K562 (cell line): ENCODE data around the gene S100A1. TPM values are rescaled to one million over a fixed set of nuclear protein-coding genes. Genes with fewer than 3 reads are reported as not detected.
A peak's percentile ranks its signal among the peaks of the same experiment; 100 is the strongest.

Experiments used
- BHLHE40 ChIP-seq: IDR thresholded peaks from 2 replicates; pipeline ENCODE4 v1.6.1; 2011; ENCODE audit warnings: low read length, improper control_type of control experiment
- EP400 ChIP-seq: fragments of 450-650 bp; IDR thresholded peaks from 2 replicates; pipeline ENCODE4 v1.6.1; 2017; ENCODE audit warnings: antibody characterized with exemption, mild to moderate bottlenecking, moderate library complexity
- KAT8 ChIP-seq: fragments of 450-650 bp; IDR thresholded peaks from 2 replicates; pipeline ENCODE4 v1.6.1; 2016; ENCODE audit warnings: low read depth, mild to moderate bottlenecking
- L3MBTL2 ChIP-seq: fragments of 450-650 bp; IDR thresholded peaks from 2 replicates; pipeline ENCODE4 v1.6.1; 2016; ENCODE audit warnings: mild to moderate bottlenecking, moderate library complexity
- NCOA4 ChIP-seq: fragments of 450-650 bp; IDR thresholded peaks from 2 replicates; pipeline ENCODE4 v1.6.1; 2018; ENCODE audit warnings: mild to moderate bottlenecking; ENCODE audit not compliant: partially characterized antibody
- NR2C1 ChIP-seq, 2 experiments: fragments of 450-650 bp; IDR thresholded peaks; 2 replicates each; pipeline ENCODE4 v1.6.1; 2017; ENCODE audit warnings: mild to moderate bottlenecking in 2 of 2, antibody characterized with exemption in 1 of 2, inconsistent platforms in 1 of 2, missing compliant biosample characterization in 1 of 2, missing genetic modification characterization in 1 of 2
- PYGO2 ChIP-seq: fragments of 450-650 bp; IDR thresholded peaks from 2 replicates; pipeline ENCODE4 v1.6.1; 2016; ENCODE audit warnings: mild to moderate bottlenecking, missing genetic modification characterization, moderate library complexity, missing compliant biosample characterization
- RBFOX2 ChIP-seq: fragments of 200-400 bp; formaldehyde crosslinking; IDR thresholded peaks from 2 replicates; pipeline ENCODE4 v1.6.1; 2017; ENCODE audit warnings: low read depth, mild to moderate bottlenecking, low read length, moderate library complexity
- SNIP1 ChIP-seq: fragments of 450-650 bp; IDR thresholded peaks from 2 replicates; pipeline ENCODE4 v1.7.1; 2017; ENCODE audit warnings: low read depth, mild to moderate bottlenecking
- XRCC3 ChIP-seq: fragments of 450-650 bp; IDR thresholded peaks from 2 replicates; pipeline ENCODE4 v1.6.1; 2017; ENCODE audit warnings: mild to moderate bottlenecking, moderate library complexity
- YY1 ChIP-seq, 3 experiments: IDR thresholded peaks; 2 replicates each; pipeline ENCODE4 v1.6.1; 2011; ENCODE audit warnings: low read length in 2 of 3, mild to moderate bottlenecking in 2 of 3, moderate library complexity in 2 of 3, borderline replicate concordance in 1 of 3, control low read depth in 1 of 3, low read depth in 1 of 3; ENCODE audit not compliant: insufficient read depth in 3 of 3, insufficient replicate concordance in 2 of 3, control insufficient read depth in 1 of 3, insufficient read length in 1 of 3; ENCODE audit errors: extremely low read depth in 1 of 3
- polyA plus RNA-seq, 8 experiments: library from polyadenylated mRNA; depleted of rRNA in 4 of 8; stranded (reverse) in 5 of 8; unstranded in 3 of 8; fragments of >200 nt; fragmentation: Nextera tagmentation in 2 of 8; fragmentation: Illumina TruSeq in 1 of 8; extraction: Ambion mirVana in 2 of 8; extraction: Trizol in 1 of 8; gene quantifications; 2 replicates each; pipeline versions ENCODE4 v1.2.1 to v1.2.3, GENCODE V29; 2011 to 2014; ENCODE audit warnings: inconsistent platforms in 1 of 8, missing spikeins in 1 of 8
- total RNA-seq, 7 experiments: library from RNA; depleted of rRNA in 6 of 7; stranded (reverse); fragments of >200 nt in 6 of 7; fragmentation: Illumina TruSeq in 2 of 7; extraction: Trizol in 2 of 7; gene quantifications; 2 replicates each; pipeline versions ENCODE4 v1.2.1 to v1.2.3, GENCODE V29; 2011 to 2021; ENCODE audit warnings: low replicate concordance in 1 of 7
- TF ChIP-seq, protein P1 (sequence below): sonication (generic); IDR thresholded peaks from 2 replicates; pipeline ENCODE4 v1.6.1; 2016
- TF ChIP-seq, protein P2 (sequence below), 3 experiments: fragments of 200-800 bp in 1 of 3; fragments of 250-450 bp in 1 of 3; fragments of 450-650 bp in 1 of 3; sonication (Bioruptor Pico) in 1 of 3; sonication (Bioruptor generic) in 1 of 3; formaldehyde crosslinking in 1 of 3; IDR thresholded peaks; 2 replicates each; pipeline versions ENCODE4 v1.6.1 to v1.8.0; 2016 to 2022; ENCODE audit warnings: mild to moderate bottlenecking in 2 of 3, missing genetic modification characterization in 2 of 3, missing compliant biosample characterization in 1 of 3, moderate library complexity in 1 of 3
- TF ChIP-seq, protein P3 (sequence below), 2 experiments: fragments of 450-650 bp; conservative IDR thresholded peaks; 2 replicates each; pipeline ENCODE4 v1.6.1; 2017; ENCODE audit warnings: mild to moderate bottlenecking in 2 of 2, moderate library complexity in 2 of 2
- TF ChIP-seq, protein P4 (sequence below): fragments of 450-650 bp; formaldehyde crosslinking; IDR thresholded peaks from 2 replicates; pipeline ENCODE4 v1.4.0; 2020; ENCODE audit warnings: mild to moderate bottlenecking, moderate library complexity

Gene S100A1
- total and polyA plus RNA-seq, 9 of the 15 experiments (the other 6 are each of a cell fraction or from before 2014, with no cell fraction given): 0.44 to 30.1 (median 12.7) TPM

DNA sequence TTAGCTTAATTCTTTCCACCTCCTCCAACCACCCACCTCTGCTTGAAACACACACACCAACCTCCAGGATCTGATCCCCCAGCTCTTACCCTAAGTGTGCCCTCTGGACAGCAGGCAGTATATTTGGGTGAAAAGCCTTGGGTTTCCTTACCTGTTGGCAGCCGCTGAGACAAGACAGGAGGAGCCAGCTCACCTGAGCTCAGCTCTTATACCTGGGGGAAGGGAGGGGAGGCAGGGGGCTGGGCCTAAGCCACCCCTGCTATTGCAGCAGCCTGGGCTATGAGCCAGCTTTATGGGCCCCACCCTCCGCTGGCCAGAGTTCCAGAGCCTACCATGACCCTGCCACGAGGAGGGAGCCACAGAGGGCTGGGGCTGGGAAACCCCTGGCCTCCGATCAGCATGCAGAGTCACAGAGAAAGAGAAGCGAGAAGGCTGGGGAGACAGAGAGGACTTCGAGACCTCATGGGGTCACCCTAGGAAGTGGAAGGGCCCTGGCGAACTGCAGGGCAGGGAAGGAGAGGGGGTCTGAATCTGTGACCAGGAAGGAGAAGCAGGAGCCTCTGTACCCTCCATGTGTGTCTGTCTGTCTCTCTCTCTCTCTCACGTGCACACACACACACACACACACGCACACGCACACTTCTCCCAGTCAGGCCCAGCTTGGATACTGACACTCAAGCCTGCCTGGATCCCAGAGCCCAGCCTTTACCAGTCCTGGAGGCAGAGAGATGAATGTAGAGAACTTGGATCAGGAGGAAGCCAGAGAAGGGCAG is 11.9 kb upstream of the S100A1 start, which contains the start of gene S100A14 (continued):
- TF ChIP-seq, protein P1, sequence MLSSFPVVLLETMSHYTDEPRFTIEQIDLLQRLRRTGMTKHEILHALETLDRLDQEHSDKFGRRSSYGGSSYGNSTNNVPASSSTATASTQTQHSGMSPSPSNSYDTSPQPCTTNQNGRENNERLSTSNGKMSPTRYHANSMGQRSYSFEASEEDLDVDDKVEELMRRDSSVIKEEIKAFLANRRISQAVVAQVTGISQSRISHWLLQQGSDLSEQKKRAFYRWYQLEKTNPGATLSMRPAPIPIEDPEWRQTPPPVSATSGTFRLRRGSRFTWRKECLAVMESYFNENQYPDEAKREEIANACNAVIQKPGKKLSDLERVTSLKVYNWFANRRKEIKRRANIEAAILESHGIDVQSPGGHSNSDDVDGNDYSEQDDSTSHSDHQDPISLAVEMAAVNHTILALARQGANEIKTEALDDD: no peak
- TF ChIP-seq YY1 (IDR thresholded peaks at IDR 0.05; ENCODE audit: borderline replicate concordance in 1 of 3, control insufficient read depth in 1 of 3, extremely low read depth in 1 of 3, insufficient read depth in 3 of 3, insufficient read length in 1 of 3, insufficient replicate concordance in 2 of 3, low read depth in 1 of 3, low read length in 2 of 3) (no peak), SNIP1 (no peak), L3MBTL2 (0 out of 2 replicates have a peak, but pooled peaks have one; percentile 52), EP400 (peak; percentile 26; the same call in 1 of the 2 replicates), BHLHE40 (peak; percentile 67), RBFOX2 (0 out of 2 replicates have a peak, but pooled peaks have one; percentile 11), NR2C1 (IDR thresholded peaks at IDR 0.05) (no peak), NR2C1 (tag; IDR thresholded peaks at IDR 0.05) (0 out of 2 replicates have a peak, but pooled peaks have one; percentile 17), PYGO2 (tag) (no peak), XRCC3 (no peak), NCOA4 (no peak), KAT8 (no peak)
- TF ChIP-seq, protein P2, sequence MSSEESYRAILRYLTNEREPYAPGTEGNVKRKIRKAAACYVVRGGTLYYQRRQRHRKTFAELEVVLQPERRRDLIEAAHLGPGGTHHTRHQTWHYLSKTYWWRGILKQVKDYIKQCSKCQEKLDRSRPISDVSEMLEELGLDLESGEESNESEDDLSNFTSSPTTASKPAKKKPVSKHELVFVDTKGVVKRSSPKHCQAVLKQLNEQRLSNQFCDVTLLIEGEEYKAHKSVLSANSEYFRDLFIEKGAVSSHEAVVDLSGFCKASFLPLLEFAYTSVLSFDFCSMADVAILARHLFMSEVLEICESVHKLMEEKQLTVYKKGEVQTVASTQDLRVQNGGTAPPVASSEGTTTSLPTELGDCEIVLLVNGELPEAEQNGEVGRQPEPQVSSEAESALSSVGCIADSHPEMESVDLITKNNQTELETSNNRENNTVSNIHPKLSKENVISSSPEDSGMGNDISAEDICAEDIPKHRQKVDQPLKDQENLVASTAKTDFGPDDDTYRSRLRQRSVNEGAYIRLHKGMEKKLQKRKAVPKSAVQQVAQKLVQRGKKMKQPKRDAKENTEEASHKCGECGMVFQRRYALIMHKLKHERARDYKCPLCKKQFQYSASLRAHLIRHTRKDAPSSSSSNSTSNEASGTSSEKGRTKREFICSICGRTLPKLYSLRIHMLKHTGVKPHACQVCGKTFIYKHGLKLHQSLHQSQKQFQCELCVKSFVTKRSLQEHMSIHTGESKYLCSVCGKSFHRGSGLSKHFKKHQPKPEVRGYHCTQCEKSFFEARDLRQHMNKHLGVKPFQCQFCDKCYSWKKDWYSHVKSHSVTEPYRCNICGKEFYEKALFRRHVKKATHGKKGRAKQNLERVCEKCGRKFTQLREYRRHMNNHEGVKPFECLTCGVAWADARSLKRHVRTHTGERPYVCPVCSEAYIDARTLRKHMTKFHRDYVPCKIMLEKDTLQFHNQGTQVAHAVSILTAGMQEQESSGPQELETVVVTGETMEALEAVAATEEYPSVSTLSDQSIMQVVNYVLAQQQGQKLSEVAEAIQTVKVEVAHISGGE (CRISPR knock-in tag; IDR thresholded peaks at IDR 0.05): no peak
- TF ChIP-seq, protein P3, sequence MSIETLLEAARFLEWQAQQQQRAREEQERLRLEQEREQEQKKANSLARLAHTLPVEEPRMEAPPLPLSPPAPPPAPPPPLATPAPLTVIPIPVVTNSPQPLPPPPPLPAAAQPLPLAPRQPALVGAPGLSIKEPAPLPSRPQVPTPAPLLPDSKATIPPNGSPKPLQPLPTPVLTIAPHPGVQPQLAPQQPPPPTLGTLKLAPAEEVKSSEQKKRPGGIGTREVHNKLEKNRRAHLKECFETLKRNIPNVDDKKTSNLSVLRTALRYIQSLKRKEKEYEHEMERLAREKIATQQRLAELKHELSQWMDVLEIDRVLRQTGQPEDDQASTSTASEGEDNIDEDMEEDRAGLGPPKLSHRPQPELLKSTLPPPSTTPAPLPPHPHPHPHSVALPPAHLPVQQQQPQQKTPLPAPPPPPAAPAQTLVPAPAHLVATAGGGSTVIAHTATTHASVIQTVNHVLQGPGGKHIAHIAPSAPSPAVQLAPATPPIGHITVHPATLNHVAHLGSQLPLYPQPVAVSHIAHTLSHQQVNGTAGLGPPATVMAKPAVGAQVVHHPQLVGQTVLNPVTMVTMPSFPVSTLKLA (conservative IDR thresholded peaks at IDR 0.05): peak in 1 of 2 experiments; percentile 50; a peak in 2 of 4 replicates
- TF ChIP-seq, protein P4, sequence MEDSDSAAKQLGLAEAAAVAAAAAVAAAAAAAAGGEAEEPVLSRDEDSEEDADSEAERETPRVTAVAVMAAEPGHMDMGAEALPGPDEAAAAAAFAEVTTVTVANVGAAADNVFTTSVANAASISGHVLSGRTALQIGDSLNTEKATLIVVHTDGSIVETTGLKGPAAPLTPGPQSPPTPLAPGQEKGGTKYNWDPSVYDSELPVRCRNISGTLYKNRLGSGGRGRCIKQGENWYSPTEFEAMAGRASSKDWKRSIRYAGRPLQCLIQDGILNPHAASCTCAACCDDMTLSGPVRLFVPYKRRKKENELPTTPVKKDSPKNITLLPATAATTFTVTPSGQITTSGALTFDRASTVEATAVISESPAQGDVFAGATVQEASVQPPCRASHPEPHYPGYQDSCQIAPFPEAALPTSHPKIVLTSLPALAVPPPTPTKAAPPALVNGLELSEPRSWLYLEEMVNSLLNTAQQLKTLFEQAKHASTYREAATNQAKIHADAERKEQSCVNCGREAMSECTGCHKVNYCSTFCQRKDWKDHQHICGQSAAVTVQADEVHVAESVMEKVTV (CRISPR knock-in tag): no peak
